Uterus (tissue), 4 donors: ENCODE data around the gene UNC93A. TPM values are rescaled to one million over a fixed set of nuclear protein-coding genes. Genes with fewer than 3 reads are reported as not detected.
"Not testable (repeated sequence)": the region's sequence is repeated elsewhere in the genome, so short reads cannot be mapped to it uniquely, and the experiment has no call there.

Source experiments
- DNase-seq, 2 donors: peaks; one replicate each; pipeline ENCODE4 v3.0.0-alpha.2; 2019 to 2020
- H3K27ac ChIP-seq, 2 donors: fragments of 200-600 bp; sonication (generic); 1 replicate in 1 of 2; 2 replicates in 1 of 2; pipeline ENCODE4 v1.5.1; 2016 to 2018
- H3K27me3 ChIP-seq, 2 donors: fragments of 200-600 bp; sonication (generic); one replicate each; pipeline ENCODE4 v1.5.1; 2018 to 2019; ENCODE audit warnings: control low read depth in 1 of 2
- H3K36me3 ChIP-seq, 2 donors: fragments of 200-600 bp; sonication (generic); one replicate each; pipeline ENCODE4 v1.5.1; 2019; ENCODE audit warnings: control low read depth in 1 of 2
- H3K4me1 ChIP-seq, 2 donors: fragments of 200-600 bp; sonication (generic); one replicate each; pipeline ENCODE4 v1.5.1; 2018 to 2019; ENCODE audit warnings: control low read depth in 1 of 2
- H3K4me3 ChIP-seq, 2 donors: fragments of 200-600 bp; sonication (generic); 1 replicate in 1 of 2; 2 replicates in 1 of 2; pipeline ENCODE4 v1.5.1; 2018 to 2019; ENCODE audit warnings: mild to moderate bottlenecking in 1 of 2
- H3K9me3 ChIP-seq, 2 donors: fragments of 200-600 bp; sonication (generic); one replicate each; pipeline ENCODE4 v1.5.1; 2019; ENCODE audit warnings: control low read depth in 1 of 2
- POLR2A ChIP-seq, 2 donors: fragments of 450-650 bp; IDR thresholded peaks; one replicate each; pipeline ENCODE4 v1.6.1; 2016; ENCODE audit warnings: antibody characterized with exemption in 2 of 2, mild to moderate bottlenecking in 1 of 2, moderate library complexity in 1 of 2
- intact Hi-C: fragments of 100-400 bp; cut with DNase I; formaldehyde crosslinking; loops from one replicate; pipeline ENCODE4 v1.15.1; 2023; ENCODE audit warnings: low total_unique reads
- total RNA-seq, 4 donors: library from RNA; depleted of rRNA in 3 of 4; stranded (reverse); fragments of >200 nt in 3 of 4; gene quantifications; one replicate each; pipeline versions ENCODE4 v1.1.0 to v1.2.4, GENCODE V29; 2014 to 2023
- TF ChIP-seq, protein P1 (sequence below), 4 experiments: fragments of 200-600 bp in 2 of 4; fragments of 450-650 bp in 2 of 4; sonication (generic) in 2 of 4; IDR thresholded peaks; one replicate each; pipeline ENCODE4 v1.5.1; 2016 to 2019; ENCODE audit warnings: antibody characterized with exemption in 4 of 4, mild to moderate bottlenecking in 2 of 4, moderate library complexity in 1 of 4
- donor health status: DM: yes; HTN: yes; CAD: no.

Gene UNC93A
- total RNA-seq, 4 donors from 2014 or later = 0.97 TPM; not detected in 3

DNA sequence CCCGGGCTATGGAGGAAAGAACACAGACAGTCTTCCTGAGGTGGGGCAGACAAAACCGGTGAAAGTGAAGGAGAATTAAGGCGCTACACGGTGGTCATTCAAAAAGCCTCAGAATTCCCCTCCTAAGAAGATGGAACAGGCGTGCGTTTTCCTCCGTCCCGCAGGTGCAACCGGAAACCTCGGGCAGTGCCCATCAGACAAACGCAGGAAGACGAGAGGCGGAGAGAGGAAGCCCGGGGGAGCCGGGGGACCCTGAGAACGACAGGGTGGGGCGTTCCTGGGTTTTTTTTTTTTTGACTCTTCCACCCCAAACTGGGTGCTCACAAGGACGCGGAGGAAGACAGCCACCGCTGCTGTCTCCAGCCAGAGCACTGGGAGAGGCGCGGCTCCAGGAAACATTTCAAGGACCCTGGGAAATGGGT is 59.2 kb downstream of the UNC93A start:
- Histone ChIP-seq H3K4me3 (peak overlapping the region in 1 of 2 donors; percentile 36), H3K4me1 (peaks cover 0 to 5% of the 10 kb centered on the region in 2 donors), H3K36me3 (no peaks in the 10 kb centered on the region), H3K27me3 (no peaks in the 10 kb centered on the region), H3K9me3 (no peaks in the 10 kb centered on the region), H3K27ac (peak overlapping the region in 1 of 2 donors; percentile 29)
- TF ChIP-seq, protein P1, sequence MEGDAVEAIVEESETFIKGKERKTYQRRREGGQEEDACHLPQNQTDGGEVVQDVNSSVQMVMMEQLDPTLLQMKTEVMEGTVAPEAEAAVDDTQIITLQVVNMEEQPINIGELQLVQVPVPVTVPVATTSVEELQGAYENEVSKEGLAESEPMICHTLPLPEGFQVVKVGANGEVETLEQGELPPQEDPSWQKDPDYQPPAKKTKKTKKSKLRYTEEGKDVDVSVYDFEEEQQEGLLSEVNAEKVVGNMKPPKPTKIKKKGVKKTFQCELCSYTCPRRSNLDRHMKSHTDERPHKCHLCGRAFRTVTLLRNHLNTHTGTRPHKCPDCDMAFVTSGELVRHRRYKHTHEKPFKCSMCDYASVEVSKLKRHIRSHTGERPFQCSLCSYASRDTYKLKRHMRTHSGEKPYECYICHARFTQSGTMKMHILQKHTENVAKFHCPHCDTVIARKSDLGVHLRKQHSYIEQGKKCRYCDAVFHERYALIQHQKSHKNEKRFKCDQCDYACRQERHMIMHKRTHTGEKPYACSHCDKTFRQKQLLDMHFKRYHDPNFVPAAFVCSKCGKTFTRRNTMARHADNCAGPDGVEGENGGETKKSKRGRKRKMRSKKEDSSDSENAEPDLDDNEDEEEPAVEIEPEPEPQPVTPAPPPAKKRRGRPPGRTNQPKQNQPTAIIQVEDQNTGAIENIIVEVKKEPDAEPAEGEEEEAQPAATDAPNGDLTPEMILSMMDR (IDR thresholded peaks at IDR 0.05) = no peak
- TF ChIP-seq POLR2A (IDR thresholded peaks at IDR 0.05) = no peak
- DNase-seq = no peak
- intact Hi-C loops = no loop called here

DNA sequence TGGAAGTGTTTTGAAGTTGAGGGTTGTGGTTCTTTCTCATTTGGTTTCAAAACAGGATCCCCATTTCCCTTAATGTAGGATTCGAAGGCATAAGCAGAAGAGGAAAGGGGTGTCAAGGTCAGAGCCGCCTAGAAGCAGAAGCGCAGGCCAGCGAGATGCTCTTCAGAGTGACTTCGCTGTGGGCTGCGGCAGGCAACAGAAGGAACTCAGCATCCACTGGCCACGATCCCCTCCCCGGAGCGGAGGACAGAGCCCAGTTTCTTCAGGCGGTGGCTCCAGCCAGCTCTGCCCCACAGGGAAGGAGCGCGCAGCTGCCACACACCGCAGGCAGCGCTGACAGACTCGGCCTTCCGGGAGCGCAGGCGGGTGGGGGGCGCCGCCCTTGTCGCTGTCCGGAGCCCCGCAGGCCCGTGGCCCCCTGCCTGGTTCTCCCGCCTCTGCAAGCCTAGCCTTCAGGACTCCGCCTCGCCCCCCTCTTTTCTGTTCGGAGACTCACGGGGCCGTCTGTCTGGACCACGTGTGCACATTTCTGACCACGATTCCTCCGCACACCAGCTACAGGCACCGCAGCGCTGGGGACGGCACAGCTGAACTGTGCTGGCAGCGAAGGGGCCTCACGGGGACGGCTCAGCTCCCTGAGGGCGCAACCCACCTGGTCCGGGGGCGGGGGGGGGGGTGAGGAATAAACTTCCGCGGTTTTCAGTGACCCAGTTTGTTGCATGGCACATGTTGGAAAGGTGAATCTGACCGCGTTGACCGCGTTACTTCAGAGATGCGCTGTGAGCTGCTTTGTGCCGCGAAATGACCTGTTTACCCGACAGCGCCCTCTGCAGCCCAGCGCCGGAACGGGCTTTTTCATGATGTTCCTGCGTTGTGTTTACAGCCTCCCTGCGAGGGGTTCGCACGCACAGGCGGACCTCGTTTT is 59.9 kb downstream of the UNC93A start:
- Histone ChIP-seq H3K27ac (peak overlapping the region; percentile 3 to 29), H3K4me1 (peaks cover 0 to 5% of the 10 kb centered on the region in 2 donors), H3K9me3 (no peaks in the 10 kb centered on the region), H3K4me3 (peak overlapping the region; percentile 35 to 36), H3K27me3 (no peaks in the 10 kb centered on the region), H3K36me3 (no peaks in the 10 kb centered on the region)
- DNase-seq = peak; percentile 68 to 70
- TF ChIP-seq, protein P1 (IDR thresholded peaks at IDR 0.05) = peak; percentile 50 to 70 (median 64)
- TF ChIP-seq POLR2A (IDR thresholded peaks at IDR 0.05) = no peak
- intact Hi-C loops = no loop called here

DNA sequence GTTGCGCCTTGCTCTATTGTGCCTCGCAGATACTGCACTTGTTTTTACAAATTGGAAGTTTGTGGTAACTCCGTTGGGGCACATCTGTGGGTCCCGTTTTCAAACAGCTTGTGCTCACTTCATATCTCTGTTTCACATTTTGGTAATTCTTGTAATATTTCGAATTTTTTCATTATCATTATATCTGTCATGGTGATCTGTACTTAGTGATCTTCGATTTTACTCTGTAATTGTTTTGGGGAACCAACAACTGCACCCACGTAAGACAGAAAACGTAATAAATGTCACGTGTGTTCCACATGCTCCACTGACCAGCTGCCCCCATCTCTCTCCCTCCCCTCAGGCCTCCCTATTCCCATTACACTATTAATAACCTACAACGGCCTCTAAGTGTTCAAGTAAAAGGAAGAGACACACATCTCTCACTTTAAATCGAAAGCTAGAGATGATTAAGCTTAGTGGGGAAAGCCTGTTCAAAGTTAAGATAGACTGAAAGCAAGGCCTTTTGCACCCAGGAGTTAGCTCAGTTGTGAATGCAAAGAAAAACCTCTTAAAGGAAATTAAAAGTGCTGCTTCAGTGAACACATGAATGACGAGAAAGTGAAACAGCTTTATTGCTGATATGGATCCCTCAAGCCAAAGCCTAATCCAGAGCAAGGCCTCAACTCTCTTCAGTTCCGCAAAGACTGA is 60.7 kb downstream of the UNC93A start:
- Histone ChIP-seq H3K36me3 (no peaks in the 10 kb centered on the region), H3K27me3 (no peaks in the 10 kb centered on the region), H3K27ac (no peak overlapping the region), H3K4me3 (peak overlapping the region; percentile 35 to 36), H3K4me1 (peaks cover 0 to 5% of the 10 kb centered on the region in 2 donors), H3K9me3 (no peaks in the 10 kb centered on the region)
- intact Hi-C loops = no loop called here
- TF ChIP-seq, protein P1 (IDR thresholded peaks at IDR 0.05) = no peak
- no peak for TF ChIP-seq POLR2A (IDR thresholded peaks at IDR 0.05)
- DNase-seq = no peak

DNA sequence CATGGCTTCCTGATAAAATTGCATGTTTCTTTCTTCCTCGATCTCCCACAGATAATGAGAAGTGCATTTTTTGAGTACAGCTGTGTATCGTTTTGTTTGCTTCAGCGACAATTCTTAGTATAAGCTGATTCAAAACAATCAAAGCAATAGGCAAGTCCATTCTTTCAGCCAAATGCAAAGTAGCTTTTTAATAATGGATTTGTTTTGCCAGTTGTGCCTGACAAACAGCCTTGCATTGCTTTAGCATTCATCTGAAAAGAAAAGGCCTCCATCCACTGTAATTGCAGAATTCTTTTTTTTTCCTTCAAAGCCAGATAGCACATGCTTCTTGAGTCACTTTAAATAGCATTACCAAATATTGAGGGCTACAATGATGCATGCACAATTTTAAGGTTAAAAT is 65.8 kb downstream of the UNC93A start:
- Histone ChIP-seq H3K27ac (no peak overlapping the region), H3K36me3 (no peaks in the 10 kb centered on the region), H3K4me3 (no peak overlapping the region), H3K27me3 (no peaks in the 10 kb centered on the region), H3K9me3 (no peaks in the 10 kb centered on the region), H3K4me1 (no peaks in the 10 kb centered on the region)
- intact Hi-C loops = no loop called here
- no peak for DNase-seq
- no peak for TF ChIP-seq POLR2A (IDR thresholded peaks at IDR 0.05)

DNA sequence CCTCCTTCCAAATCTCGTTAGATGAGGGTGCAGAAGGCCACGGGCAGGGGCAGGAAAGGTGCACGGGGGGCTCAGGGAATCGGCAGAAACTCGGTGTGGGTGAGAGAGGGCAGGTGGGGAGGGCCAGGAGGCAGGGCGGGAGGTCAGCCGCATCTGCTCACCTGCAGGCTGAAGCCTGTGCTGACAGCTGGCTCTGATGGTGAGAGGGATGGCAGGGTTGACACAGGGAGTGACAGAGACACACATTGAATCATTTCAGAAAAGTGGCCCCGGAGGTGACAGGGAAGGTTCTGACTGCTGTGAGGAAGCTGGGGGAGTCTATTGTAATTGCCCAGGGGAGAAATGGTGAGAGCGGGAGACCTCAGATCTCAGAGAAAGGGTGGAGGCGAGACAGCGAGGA is 67.3 kb downstream of the UNC93A start:
- H3K27ac ChIP-seq, H3K36me3 ChIP-seq, DNase-seq, H3K4me3 ChIP-seq, H3K9me3 ChIP-seq, H3K27me3 ChIP-seq, intact Hi-C loops, H3K4me1 ChIP-seq: not testable (repeated sequence)

DNA sequence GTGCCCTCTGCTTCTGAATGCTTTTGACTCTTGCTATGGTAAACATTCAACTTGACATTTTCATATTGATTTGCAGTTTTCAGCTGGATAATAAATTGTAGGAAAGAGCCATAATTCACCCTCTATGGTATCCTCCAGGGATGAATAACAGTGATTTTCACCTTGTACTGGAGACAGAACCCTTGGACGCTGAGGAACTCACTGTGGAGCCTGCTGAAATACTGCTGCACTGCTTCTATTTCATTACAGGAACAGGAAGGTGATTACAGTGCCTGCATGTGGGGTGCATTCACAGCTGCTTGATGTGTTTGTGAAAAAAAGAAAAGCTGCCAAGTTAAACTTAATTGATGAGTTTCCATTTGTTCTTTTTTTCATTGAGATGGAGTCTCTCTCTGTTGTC is 70.1 kb downstream of the UNC93A start:
- H3K4me3 ChIP-seq, intact Hi-C loops, H3K4me1 ChIP-seq, H3K27ac ChIP-seq, H3K36me3 ChIP-seq, DNase-seq, H3K9me3 ChIP-seq, H3K27me3 ChIP-seq: not testable (repeated sequence)

Other genes starting within 250 kb of the UNC93A start
- gene CCR6, start 168.2 kb upstream of the UNC93A start, total RNA-seq = not detected
- gene GPR31, start 133.3 kb upstream of the UNC93A start, total RNA-seq = not detected
- not detected for gene TTLL2, start 33.8 kb downstream of the UNC93A start, total RNA-seq